CD4-positive, alpha-beta T cell treated with Interleukin-1 beta for 1 hour (primary cell): ENCODE measurements around the gene DMBT1.

Experiments
- DNase-seq, 2 donors: peaks; one replicate each; pipeline ENCODE4 v3.0.0-alpha.2; 2020 to 2022

Gene DMBT1

GRCh38 chr10:122649903-122650302, 89.3 kb downstream of the DMBT1 start:
- DNase-seq: no peak

- DNase-seq: no peak
Observed at GRCh38 chr10:122650331-122650730, 89.8 kb downstream of the DMBT1 start.

GRCh38 chr10:122655524-122656307, 95.2 kb downstream of the DMBT1 start:
- no peak for DNase-seq

- no peak for DNase-seq
Observed at GRCh38 chr10:122656308-122656705, 95.8 kb downstream of the DMBT1 start.

GRCh38 chr10:122656741-122657140, 96.2 kb downstream of the DMBT1 start:
- no peak for DNase-seq

GRCh38 chr10:122657255-122657654, 96.7 kb downstream of the DMBT1 start:
- no peak for DNase-seq

- no peak for DNase-seq
Observed at GRCh38 chr10:122657729-122658128, 97.2 kb downstream of the DMBT1 start.

- no peak for DNase-seq
Observed at GRCh38 chr10:122658356-122659049, 97.9 kb downstream of the DMBT1 start.

GRCh38 chr10:122659126-122659525, 98.6 kb downstream of the DMBT1 start:
- DNase-seq: no peak

- no peak for DNase-seq
Observed at GRCh38 chr10:122659651-122660050, 99.1 kb downstream of the DMBT1 start.

GRCh38 chr10:122660696-122661095, 100.1 kb downstream of the DMBT1 start:
- DNase-seq: no peak

GRCh38 chr10:122662231-122662630, 101.7 kb downstream of the DMBT1 start:
- no peak for DNase-seq

- no peak for DNase-seq
Observed at GRCh38 chr10:122663516-122664130, 103.1 kb downstream of the DMBT1 start.

- no peak for DNase-seq
Observed at GRCh38 chr10:122664501-122664900, 103.9 kb downstream of the DMBT1 start.

- DNase-seq: no peak
Observed at GRCh38 chr10:122665329-122665860, 104.8 kb downstream of the DMBT1 start.

GRCh38 chr10:122665946-122666345, 105.4 kb downstream of the DMBT1 start:
- no peak for DNase-seq

GRCh38 chr10:122669045-122669444, 108.5 kb downstream of the DMBT1 start:
- DNase-seq: no peak

- DNase-seq: no peak
Observed at GRCh38 chr10:122669842-122670241, 109.3 kb downstream of the DMBT1 start.

GRCh38 chr10:122671355-122671754, 110.8 kb downstream of the DMBT1 start:
- DNase-seq: no peak

- no peak for DNase-seq
Observed at GRCh38 chr10:122672655-122673054, 112.1 kb downstream of the DMBT1 start.

GRCh38 chr10:122673269-122673668, 112.7 kb downstream of the DMBT1 start:
- no peak for DNase-seq

- DNase-seq: no peak
Observed at GRCh38 chr10:122673731-122674130, 113.2 kb downstream of the DMBT1 start.

GRCh38 chr10:122674781-122675180, 114.2 kb downstream of the DMBT1 start:
- DNase-seq: no peak

GRCh38 chr10:122675278-122675677, 114.7 kb downstream of the DMBT1 start:
- DNase-seq: no peak
